ENCODE data around the gene FBXL15.

- no peak for TF ChIP-seq YY1 (IDR thresholded peaks at IDR 0.05; ENCODE audit: insufficient read depth, insufficient read length)
- no peak for TF ChIP-seq SUZ12 (IDR thresholded peaks at IDR 0.05; ENCODE audit: extremely low read depth, insufficient read depth, insufficient read length)
Observed at GRCh38 chr10:102435529-102436233, 15.0 kb downstream of the FBXL15 start.
